ENCODE results near the gene PRPF38A.

DNA sequence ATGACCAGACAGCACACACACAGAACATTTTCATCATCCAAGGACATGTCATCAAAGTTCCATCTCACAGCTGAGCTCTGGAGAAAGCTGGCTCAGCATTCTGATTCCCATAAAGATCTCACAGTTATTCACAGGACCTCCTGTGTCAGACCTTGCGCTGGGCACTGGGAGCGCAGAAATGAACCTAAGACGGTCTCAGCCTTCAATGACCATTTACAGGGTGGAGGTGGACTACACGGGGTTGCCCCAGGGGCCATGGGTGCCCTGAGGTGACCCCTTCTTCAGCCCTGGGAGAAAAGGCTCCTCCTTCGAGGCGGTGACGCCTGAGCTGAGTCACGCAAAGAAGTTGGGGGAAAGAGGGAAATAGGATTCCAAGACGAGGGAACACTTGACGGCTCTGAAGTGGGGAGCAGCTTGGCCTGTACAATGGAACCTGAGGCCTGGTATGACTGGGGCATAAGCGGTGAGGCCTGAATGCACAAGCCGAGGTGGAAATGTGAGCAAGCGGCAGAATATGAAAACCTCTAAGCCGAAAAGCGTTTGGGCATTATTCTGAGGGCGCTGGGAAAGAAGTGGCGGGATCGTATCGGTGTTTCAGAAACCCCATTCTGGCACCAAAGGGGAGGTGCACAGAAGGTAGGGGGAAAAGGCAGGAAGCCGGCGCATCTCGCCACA lies 39.2 kb upstream of the PRPF38A start:
- no peak for TF ChIP-seq POLR2A (IDR thresholded peaks at IDR 0.05)
- no peak for TF ChIP-seq CTCF (IDR thresholded peaks at IDR 0.05)
- peak in 1 of 2 donors; percentile 62 for TF ChIP-seq POLR2AphosphoS5 (IDR thresholded peaks at IDR 0.05)

All from upper lobe of left lung (tissue), 4 donors.